T-helper 1 cell (primary cell): ENCODE measurements around the gene TRAPPC11.
A peak's percentile ranks its signal among the peaks of the same experiment; 100 is the strongest.

ENCODE experiments used
- DNase-seq, 5 donors: peaks; one replicate each; pipeline ENCODE4 v3.0.0-alpha.2; 2012 to 2020

Gene TRAPPC11

DNA sequence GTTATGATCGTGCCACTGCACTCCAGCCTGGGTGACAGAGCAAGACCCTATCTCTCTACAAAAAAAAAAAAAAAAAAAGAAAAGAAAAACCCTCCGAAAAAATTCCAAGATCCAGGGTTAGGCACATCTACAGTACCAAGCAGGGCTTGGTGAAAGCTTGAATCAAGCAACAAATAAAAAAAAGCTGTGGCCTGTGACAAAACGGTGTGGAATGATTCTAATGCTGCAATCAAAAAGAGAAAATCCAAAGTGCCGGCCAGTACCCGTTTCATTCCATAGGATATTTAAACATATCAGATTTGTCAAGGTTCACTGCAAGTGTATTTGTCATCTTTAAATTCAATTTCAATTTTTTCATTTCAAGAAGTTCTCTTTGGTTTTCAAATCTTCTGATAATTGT lies 20.7 kb upstream of the TRAPPC11 start:
- no peak for DNase-seq

DNA sequence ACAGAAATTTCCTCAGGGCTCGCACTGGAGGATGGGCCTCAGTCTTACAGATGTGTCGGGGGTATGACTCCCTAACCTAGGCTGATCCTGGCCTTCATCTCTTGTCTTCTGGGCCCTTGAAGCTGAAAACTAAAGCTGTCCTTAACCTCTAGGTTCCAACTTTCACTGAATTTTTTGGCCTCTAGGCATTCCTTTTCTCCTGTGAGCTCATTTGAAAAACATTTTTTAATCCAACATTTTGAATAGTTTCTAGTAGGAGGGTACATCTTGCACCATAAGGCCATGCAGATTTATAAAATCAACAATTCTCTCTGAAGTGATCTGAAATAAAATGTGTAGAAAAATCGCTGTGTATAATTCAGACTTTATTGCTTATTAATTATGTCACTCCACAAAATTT lies 19.8 kb upstream of the TRAPPC11 start:
- no peak for DNase-seq

DNA sequence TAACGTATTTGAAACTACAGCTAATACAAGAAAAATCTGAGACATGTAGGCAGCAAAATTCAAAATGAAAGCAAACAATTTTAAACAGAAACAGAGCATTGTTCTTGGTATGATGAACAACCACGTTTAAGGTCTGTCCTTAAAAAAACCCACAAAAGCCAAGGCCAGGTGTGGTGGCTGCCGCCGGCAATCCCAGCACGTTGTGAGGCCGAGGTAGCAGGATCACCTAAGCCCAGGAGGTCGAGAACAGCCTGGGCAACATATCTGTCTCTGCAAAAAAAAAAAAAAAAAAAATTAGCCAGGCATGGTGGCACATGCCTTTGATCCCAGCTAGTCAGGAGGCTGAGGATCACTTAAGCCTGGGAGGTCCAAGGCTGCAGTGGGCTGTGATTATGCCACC lies 13.8 kb upstream of the TRAPPC11 start:
- no peak for DNase-seq

DNA sequence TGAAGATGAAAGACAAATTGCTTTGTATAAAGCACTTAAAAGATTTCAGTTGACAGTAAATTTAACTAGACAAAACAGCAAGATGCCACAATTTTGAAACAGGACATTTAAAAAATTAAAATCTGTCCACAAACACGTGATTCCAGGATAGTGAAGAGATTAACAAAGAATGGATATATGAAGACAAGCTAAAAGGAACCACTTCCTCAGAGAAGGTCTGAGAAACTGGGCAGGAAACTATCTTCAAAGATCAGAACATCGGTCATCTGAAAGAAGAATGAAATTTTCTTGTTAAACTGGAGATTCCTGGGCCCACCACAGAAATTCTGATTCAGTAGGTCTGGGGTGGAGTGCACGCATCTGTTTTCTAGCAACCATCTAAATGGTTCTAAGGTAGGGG lies 1.5 kb upstream of the TRAPPC11 start:
- DNase-seq, result no peak

DNA sequence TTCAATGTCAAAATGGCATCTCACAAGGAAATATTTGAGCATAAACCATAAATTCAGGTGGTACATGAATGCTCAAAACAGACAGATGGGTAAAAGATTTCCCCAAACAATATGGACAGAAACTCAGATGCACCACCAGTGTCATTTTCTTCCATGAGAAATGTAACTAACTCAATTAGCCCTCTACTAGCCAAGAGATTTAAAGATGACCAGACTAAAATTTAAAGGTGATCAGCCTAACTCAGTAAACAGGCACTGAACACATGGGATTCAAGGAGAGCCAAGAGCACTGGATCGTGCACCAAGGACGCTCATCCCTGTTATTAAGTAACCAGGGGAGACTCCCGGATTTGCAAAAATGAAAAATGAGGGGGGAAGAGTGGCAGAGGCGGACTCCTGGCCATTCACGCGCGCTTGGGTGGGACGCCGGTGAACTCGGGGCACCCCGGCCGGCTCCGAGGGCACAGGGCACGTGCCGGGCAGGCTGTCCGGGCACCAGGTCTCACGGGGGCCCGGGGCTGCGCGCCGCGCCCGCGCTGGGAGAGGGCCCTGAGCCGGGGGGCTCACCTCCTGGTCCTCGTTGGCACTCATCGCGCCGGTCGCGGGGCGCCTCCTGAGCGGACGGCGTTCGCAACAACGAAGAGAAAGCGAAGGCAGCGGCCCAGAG lies 598 bp upstream of the TRAPPC11 start:
- peak in 2 of 5 donors; percentile 8 to 13 for DNase-seq

DNA sequence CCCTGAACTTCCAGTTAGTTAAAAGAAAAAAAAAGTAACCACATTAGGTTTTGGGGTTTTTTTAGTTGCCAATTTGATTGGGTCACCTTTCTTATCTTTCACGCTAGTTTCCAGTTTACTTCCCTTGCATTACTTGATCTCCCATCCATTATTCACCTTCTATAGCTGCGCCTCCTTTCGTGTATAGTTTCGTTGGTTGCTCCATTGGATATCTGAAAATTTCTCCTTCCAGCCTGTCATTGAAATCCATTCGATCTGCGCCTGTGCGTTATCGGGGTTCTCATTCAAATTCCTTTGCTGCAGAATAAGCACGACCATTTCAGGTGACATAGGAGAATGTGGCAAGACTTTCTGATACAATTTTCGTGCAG lies 764 bp downstream of the TRAPPC11 start:
- DNase-seq, result no peak

DNA sequence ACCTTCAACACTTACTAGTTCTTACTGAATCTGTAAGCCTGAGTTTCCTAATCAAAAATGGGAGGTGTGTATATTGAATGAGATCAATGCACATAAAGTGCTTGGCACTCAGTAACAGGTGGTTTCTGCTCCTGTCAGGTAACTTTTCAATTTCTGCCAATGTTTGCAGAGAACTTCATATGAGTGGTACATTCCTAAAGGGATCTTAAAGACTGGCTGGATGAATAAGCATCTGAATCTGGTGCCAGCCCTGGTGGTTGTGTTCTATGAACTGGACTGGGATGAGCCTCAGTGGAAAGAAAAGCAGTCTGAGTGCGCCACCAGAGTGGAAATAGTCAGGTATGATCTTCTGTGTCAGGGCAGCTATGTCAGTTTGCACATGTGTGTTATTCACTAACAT lies 7.0 kb downstream of the TRAPPC11 start:
- no peak for DNase-seq

DNA sequence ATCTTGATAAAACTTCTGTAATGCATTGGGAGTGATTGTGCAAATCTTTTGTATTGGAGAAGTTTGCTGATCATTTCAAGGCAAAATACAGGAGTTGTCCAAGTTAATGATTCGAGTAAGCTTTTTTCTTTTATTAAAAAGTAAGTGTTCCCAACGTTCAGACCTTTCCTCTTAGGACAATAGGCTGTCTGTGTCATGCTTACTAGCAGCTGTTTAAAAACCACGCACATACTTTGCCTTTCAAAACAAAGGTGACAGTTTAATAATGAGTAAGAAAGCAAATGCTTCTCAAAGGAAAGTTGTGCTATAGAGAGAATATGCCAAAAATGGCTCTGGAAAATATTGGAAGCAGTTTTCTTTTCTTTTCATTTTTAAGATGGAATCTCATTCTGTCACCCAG lies 11.2 kb downstream of the TRAPPC11 start:
- no peak for DNase-seq

DNA sequence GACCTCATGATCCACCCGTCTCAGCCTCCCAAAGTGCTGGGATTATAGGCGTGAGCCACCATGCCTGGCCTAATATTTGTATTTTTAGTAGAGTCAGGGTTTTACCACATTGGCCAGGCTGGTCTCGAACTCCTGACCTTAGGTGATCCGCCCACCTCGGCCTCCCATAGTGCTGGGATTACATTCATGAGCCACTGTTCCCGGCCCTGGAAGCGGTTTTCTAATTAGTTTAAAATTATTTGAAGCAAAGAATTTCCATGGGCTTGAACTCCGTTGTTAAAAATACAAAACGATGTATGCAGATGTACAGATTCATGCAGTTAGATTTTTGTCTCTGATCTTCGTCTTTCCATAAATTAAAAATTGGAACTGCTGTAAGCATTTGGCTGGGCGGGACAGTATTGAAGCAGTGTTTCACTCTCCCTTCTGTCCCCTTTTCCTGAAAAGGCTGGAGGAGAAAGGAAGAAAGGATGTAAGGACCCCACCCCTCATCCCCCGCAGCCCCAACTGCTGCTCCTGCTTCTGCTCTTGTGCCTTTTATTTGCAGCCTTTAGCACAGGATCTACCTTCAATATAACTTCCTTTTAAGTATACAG lies 12.0 kb downstream of the TRAPPC11 start:
- DNase-seq, result no peak

DNA sequence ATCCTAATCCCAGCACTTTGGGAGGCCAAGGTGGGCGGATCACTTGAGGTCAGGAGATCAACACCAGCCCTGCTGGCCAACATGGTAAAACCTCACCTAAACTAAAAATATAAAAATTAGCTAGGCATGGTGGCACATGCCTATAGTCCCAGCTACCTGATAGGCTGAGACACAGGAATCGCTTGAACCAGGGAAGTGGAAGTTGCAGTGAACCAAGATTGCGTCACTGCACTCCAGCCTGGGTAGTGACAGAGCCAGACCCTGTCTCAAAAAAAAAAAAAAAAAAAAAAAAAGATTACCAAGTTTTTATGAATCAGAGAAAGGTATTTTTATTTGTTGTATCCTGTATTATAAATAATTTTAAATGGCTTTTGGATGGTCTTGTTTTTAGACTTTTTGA lies 15.1 kb downstream of the TRAPPC11 start:
- no peak for DNase-seq

DNA sequence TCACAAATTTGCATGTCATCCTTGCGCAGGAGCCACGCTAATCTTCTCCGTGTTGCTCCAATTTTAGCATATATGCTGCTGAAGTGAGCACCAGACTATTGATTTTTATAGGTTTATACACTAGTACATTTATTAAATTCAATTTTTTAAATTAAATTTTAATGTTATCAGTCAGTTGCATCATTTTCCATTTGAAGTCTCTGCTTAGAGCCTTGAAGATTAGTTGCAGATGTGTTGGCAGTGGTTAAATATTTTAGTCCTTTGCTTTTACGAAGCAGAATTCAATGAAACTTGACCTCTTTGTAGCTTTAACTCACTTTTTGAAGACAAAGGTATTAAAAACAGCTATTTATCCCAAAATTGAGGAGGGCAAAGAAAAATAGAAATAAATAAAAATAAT lies 16.5 kb downstream of the TRAPPC11 start:
- no peak for DNase-seq

DNA sequence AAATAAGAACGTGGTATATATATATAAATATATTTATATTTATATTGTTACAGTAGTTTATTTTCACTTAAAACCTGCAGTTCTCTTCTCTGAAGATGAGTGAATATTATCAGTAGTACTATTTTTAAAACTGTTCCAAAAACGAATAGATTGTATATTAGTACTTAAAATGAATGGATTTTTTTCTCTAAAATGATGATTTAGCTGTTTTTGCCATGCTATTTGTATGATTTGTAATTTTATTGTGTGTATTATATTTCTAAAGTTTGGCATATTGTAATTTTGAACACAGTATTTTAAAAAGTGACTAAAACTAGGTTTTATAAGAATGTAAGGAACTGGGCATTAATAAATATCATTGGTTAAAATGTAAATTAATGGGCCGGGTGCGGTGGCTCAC lies 22.0 kb downstream of the TRAPPC11 start:
- no peak for DNase-seq

DNA sequence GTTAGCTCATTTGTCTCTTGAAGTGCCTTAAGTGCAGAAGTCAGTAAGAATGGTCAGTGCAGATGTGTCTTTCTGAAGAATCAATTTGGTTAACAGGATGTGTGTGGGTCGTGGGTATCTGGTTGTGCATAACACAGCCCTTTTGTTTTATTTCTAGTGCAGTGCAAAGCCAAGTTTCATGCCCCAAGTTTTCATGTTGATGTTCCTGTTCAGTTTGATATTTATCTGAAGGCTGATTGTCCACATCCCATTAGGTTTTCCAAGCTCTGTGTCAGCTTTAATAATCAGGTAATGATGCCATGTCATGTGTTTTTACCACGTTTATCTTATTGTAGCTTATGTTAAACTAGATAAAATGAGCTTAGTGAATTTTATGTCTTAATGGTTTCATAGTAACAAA lies 27.4 kb downstream of the TRAPPC11 start:
- no peak for DNase-seq

DNA sequence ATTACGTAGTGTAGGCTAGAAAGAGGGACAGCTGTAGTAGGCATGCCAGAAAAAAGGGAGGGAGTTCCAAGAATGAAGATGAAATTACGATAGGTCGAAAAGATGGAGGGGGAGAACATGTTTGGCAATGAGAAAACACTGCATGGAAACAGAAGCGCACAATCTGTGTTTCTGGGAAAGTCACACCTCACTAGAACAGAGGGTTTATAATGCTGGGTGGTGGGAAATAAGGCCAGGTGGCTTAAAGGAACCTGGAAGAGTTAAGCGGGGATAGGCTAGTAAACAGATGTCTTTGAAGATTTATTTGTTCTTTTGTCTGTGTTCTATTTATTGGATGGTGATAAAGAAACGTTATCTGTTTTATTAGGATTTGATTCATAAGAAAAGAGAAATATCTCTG lies 29.1 kb downstream of the TRAPPC11 start:
- no peak for DNase-seq

DNA sequence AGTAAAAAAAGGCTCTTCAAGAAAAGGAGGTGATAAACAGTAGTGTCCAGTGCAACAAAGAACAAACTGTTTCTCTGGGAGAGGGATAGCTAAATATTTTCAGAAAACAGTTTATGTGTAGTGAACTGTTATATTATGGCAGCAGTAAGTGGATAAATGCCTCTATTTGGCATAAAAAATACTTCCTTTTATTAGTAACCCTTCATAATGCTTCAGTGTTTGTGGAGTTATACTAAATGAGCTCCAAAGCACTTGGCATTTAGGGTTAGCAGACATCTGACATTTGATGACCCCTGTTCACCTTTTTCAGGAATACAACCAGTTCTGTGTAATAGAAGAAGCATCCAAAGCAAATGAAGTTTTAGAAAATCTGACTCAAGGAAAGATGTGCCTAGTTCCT lies 31.9 kb downstream of the TRAPPC11 start:
- no peak for DNase-seq

DNA sequence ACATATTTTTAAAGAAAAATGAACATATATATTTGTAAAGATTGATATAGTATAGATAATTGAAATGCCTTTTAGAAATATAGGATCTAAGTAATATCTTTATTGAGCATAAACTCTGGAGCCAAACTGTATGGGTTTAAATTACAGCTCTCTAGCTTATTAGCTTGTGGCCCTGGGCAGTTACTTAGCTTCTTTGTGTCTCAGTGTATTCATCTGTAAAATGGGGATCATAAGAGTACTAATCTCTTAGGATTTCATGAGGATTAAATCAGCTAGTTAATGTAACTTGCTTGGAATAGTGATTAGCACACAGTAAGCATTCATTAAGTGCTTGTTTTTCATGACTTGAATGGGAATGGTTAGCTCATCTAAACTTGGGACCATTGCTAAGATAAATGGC lies 32.8 kb downstream of the TRAPPC11 start:
- no peak for DNase-seq

DNA sequence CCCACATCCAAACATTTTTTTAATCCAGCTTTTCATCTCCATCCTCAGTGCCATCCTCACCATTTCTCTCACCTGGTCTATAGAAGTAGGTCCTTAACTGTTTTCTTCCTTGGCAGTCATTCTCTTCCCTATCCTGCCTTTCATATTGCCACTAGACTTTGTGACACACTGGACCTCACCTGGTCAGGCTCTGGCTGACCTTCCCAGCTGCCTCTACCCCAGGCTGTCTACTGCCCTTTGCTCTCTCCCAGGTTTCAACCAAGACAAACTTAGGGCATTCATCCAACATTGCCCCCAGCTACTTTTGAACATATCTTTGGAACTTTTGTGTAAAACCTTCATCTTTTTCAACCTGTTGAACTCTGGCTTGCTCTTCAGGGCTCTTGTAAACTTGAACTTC lies 39.8 kb downstream of the TRAPPC11 start:
- DNase-seq, result no peak

DNA sequence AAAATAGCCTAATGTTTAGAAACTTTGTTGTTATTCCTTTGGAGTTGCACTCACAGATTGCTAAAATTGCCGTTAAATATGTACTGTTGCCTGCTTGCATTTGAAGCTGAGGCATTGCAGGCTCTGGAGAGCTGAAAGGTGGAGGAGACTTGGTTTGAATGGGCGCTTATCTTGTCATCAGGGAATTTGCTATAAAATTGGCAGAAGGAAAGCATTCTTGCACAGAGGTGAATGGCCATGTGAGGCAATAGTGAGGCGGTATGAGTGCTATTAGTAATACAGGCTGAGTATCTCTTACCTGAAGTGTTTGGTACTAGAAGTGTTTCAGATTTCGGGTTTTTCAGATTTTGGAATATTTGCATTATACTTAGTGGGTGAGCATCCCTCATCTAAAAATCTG lies 41.3 kb downstream of the TRAPPC11 start:
- no peak for DNase-seq

DNA sequence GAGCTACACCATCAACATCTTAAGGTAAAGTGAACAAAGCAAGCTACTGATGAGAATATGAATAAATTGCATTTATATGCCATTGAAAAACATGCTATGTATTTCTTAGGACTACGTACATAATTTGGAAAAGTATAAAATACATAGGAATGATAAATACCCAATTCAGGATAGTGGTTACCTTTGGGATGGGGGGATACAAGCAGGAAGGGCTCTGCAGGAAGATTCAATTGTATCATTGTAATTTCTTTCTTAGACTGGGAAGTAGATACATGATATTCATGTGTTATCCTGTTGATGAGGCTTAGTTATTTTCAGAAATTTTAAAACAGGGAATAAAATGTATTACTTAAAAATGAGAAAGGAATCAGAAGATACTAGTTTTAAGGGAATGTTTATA lies 43.4 kb downstream of the TRAPPC11 start:
- DNase-seq, result no peak

DNA sequence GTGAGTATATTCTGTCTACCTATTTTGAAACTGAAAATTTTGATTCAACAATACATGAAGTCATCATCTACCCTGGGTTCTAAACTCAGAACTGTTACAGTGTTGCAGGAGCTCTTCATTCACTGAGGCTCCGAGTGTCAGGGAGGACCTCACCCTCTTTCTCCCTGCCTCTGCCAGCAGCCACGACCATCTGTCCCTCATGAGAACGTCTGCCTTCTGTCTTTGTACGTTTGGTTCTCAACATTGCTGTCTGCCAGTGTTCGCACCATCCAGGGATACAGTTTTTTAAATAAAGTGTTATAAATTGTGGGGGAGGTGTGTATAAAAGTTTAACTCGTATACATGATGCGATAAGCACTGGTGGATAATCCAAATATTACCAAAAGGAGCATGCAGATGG lies 55.5 kb downstream of the TRAPPC11 start:
- no peak for DNase-seq

DNA sequence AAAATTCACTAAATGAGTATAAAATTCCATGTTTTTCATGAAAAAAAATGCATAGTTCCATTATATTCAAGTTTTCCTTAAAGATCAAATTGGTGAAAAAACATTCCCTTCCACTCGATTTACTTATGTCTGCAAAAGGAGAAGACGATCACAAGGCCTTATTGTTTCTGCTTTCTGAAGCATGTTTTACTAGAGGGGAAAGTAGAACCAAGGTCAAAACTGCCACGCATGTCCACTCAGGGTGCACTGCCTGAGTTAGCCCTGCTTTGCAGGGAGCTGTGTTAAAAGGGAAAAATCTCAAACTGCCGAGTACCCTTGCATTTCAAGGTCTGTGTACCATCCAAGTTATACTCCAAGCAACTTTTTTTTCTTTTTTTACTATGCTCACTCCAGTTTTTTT lies 57.2 kb downstream of the TRAPPC11 start:
- no peak for DNase-seq

DNA sequence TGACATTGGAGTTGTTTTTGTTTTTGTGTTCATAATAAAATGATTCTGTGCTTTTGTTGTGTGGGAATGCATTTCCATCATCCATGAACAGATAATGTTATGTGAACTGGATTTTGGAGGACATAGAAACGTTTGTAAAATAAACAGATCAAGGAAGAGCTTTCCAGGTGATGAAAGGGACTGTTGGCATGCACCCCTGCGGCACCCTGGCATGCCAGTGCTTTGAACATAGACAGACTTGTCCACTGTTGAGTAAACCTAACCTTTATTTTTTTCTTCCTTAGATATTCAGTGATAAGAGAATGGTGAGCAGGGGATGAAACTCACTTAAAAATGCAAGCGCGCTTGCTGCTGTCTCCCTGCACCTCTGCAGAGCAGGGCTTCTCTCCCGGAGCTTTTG lies 59.8 kb downstream of the TRAPPC11 start:
- no peak for DNase-seq

DNA sequence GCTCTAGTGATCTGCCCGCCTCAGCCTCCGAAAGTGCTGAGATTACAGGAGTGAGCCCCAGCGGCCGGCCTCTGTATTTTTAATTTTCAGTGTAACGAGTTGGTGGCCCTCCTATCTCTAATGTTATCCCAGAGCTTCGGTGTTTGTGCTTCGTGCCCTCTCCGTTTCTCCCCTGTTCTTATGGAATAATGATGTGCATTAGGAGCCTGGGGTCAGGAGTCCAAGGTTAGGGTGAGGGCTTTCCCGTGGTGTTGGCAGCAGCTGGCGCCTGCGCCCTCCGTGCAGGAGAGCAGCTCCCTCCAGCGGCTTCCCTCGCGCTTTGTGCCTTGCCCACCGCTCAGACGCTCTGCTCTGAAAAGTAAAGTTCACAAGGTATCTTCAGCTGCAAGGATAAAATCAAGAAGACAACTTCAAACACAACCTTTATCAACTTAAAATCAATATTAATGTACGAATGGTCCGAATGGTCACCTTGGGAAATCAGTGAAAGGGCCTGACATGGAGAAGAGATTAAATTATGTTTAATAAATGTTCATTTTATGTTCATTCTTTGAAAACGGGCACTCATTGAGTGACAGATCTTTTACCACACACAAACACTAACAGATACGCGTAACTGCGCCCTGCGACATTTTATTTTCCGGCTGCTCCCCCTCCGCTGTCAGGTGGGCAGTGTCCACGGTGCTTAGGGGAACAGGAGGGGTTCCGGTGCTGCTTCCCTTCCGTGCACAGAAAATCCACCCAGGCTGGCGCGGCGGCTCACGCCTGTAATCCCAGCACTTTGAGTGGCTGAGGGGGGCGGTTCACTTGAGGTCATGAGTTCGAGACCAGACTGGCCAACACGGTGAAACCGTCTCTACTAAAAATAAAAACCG lies 62.4 kb downstream of the TRAPPC11 start:
- peak in 2 of 5 donors; percentile 14 to 51 for DNase-seq
